SK-N-SH (cell line): ENCODE measurements around the gene ABI3. TPM values are rescaled to one million over a fixed set of nuclear protein-coding genes. Genes with fewer than 3 reads are reported as not detected.

Source experiments
- CTCF ChIA-PET: fragments of 300-600, 350-600 bp; formaldehyde crosslinking; extraction: SDS; loops from one replicate; lab custom pipeline; 2021; lab: Yijun Ruan, JAX
- POLR2A ChIA-PET: fragments of 350-600 bp; sonication (Branson Sonifier 250); formaldehyde crosslinking; extraction: SDS; loops from one replicate; lab custom pipeline; 2020; ENCODE audit warnings: antibody characterized with exemption, inconsistent platforms; lab: Yijun Ruan, JAX
- DNase-seq: peaks from one replicate; pipeline ENCODE4 v3.0.0; 2012
- H2AFZ ChIP-seq: fragments of 200-600 bp; sonication (generic); 2 replicates; pipeline ENCODE4 v1.8.1; 2016; ENCODE audit warnings: antibody characterized with exemption, mild to moderate bottlenecking, low read depth
- H3F3A ChIP-seq: fragments of 200-600 bp; sonication (generic); replicated peaks from 2 replicates; pipeline ENCODE3; 2016; ENCODE audit warnings: antibody characterized with exemption, mild to moderate bottlenecking; ENCODE audit not compliant: insufficient read depth
- H3K27ac ChIP-seq, 2 experiments: fragments of 200-500 bp in 1 of 2; fragments of 200-600 bp in 1 of 2; sonication (Bioruptor generic) in 1 of 2; sonication (generic), shearing (Covaris generic) in 1 of 2; 2 replicates each; pipeline versions ENCODE4 v1.5.1 to v1.6.1; 2014 to 2016; ENCODE audit warnings: low read depth in 2 of 2, inconsistent platforms in 1 of 2, low read length in 1 of 2, mild to moderate bottlenecking in 1 of 2, mixed read lengths in 1 of 2
- H3K27me3 ChIP-seq: fragments of 200-600 bp; sonication (generic), shearing (Covaris generic); 2 replicates; pipeline ENCODE4 v1.6.1; 2016; ENCODE audit warnings: mixed run types; ENCODE audit not compliant: insufficient read depth
- H3K36me3 ChIP-seq, 2 experiments: fragments of 200-500 bp in 1 of 2; fragments of 200-600 bp in 1 of 2; sonication (Bioruptor generic) in 1 of 2; sonication (generic) in 1 of 2; replicated peaks in 1 of 2; 2 replicates each; pipeline versions ENCODE3 to v1.5.1; 2014 to 2016; ENCODE audit warnings: low read length in 1 of 2, mild to moderate bottlenecking in 1 of 2; ENCODE audit not compliant: insufficient read depth in 2 of 2, control insufficient read depth in 1 of 2
- H3K4me1 ChIP-seq, 2 experiments: fragments of 200-500 bp in 1 of 2; fragments of 200-600 bp in 1 of 2; sonication (Bioruptor generic) in 1 of 2; sonication (generic), shearing (Covaris generic) in 1 of 2; 2 replicates each; pipeline versions ENCODE4 v1.5.1 to v1.6.1; 2014 to 2016; ENCODE audit warnings: low read depth in 1 of 2, low read length in 1 of 2, mixed run types in 1 of 2; ENCODE audit not compliant: insufficient read depth in 2 of 2, control insufficient read depth in 1 of 2
- H3K4me2 ChIP-seq: fragments of 200-600 bp; sonication (generic), shearing (Covaris generic); 2 replicates; pipeline ENCODE4 v1.6.1; 2017; ENCODE audit warnings: mixed run types
- H3K4me3 ChIP-seq, 2 experiments: fragments of 200-500 bp in 1 of 2; fragments of 200-600 bp in 1 of 2; sonication (Bioruptor generic) in 1 of 2; sonication (generic), shearing (Covaris generic) in 1 of 2; 2 replicates each; pipeline versions ENCODE4 v1.5.1 to v1.8.1; 2014 to 2016; ENCODE audit warnings: low read depth in 2 of 2, inconsistent platforms in 1 of 2, low read length in 1 of 2, mild to moderate bottlenecking in 1 of 2, mixed read lengths in 1 of 2, moderate library complexity in 1 of 2
- H3K79me2 ChIP-seq: fragments of 200-600 bp; sonication (generic); 2 replicates; pipeline ENCODE4 v1.8.1; 2017; ENCODE audit warnings: mild to moderate bottlenecking; ENCODE audit not compliant: insufficient read depth
- H3K9ac ChIP-seq: fragments of 200-600 bp; sonication (generic); 2 replicates; pipeline ENCODE4 v1.6.1; 2017; ENCODE audit warnings: mixed run types
- H3K9me2 ChIP-seq: fragments of 200-600 bp; sonication (generic); 2 replicates; pipeline ENCODE4 v1.6.1; 2017; ENCODE audit warnings: mixed run types
- H3K9me3 ChIP-seq: fragments of 200-600 bp; sonication (generic); 2 replicates; pipeline ENCODE4 v1.6.1; 2017; ENCODE audit warnings: mixed run types, mild to moderate bottlenecking, moderate library complexity
- H4K20me1 ChIP-seq: fragments of 200-600 bp; sonication (generic); 2 replicates; pipeline ENCODE4 v1.6.1; 2017; ENCODE audit warnings: mild to moderate bottlenecking, mixed run types; ENCODE audit not compliant: insufficient read depth
- ELF1 ChIP-seq: IDR thresholded peaks from 2 replicates; pipeline ENCODE4 v1.4.0; 2012
- FOSL2 ChIP-seq: IDR thresholded peaks from 2 replicates; pipeline ENCODE4 v1.4.0; 2012; ENCODE audit warnings: low read depth, mild to moderate bottlenecking, moderate library complexity, borderline replicate concordance
- GABPA ChIP-seq: IDR thresholded peaks from 2 replicates; pipeline ENCODE4 v1.4.0; 2012; ENCODE audit warnings: low read depth, mild to moderate bottlenecking
- JUND ChIP-seq: IDR thresholded peaks from 2 replicates; pipeline ENCODE4 v1.4.0; 2012
- TCF12 ChIP-seq: IDR thresholded peaks from 2 replicates; pipeline ENCODE4 v1.4.0; 2012
- WGBS: methylation state at CpG from one replicate; pipeline ENCODE4 v1.1.6; 2017; ENCODE audit warnings: low lambda C conversion rate; 5-methylcytosine and 5-hydroxymethylcytosine counted together
- polyA plus RNA-seq, 3 experiments: library from polyadenylated mRNA; depleted of rRNA; stranded (reverse); fragments of >200 nt; gene quantifications; 2 replicates each; pipeline ENCODE4 v1.2.3, GENCODE V29; 2012
- TF ChIP-seq, protein P1 (sequence below): IDR thresholded peaks from 2 replicates; pipeline ENCODE4 v1.4.0; 2012; ENCODE audit warnings: low read depth
- TF ChIP-seq, protein P2 (sequence below): fragments of 150-350 bp; IDR thresholded peaks from 2 replicates; pipeline ENCODE4 v1.6.1; 2017; ENCODE audit warnings: antibody characterized with exemption, low read length, low read depth, borderline replicate concordance
- TF ChIP-seq, protein P3 (sequence below): IDR thresholded peaks from 2 replicates; pipeline ENCODE4 v1.6.1; 2012; ENCODE audit warnings: mild to moderate bottlenecking, low read depth, low read length, moderate library complexity

ABI3 gene, protein sequence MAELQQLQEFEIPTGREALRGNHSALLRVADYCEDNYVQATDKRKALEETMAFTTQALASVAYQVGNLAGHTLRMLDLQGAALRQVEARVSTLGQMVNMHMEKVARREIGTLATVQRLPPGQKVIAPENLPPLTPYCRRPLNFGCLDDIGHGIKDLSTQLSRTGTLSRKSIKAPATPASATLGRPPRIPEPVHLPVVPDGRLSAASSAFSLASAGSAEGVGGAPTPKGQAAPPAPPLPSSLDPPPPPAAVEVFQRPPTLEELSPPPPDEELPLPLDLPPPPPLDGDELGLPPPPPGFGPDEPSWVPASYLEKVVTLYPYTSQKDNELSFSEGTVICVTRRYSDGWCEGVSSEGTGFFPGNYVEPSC
- polyA plus RNA-seq (2012; rRNA removed): 2.8 and 4.7 TPM in 2 replicates
- 1.8 and 2.8 TPM in 2 replicates for polyA plus RNA-seq (2012; cell fraction: cytosol; rRNA removed)
- 2.2 and 3.0 TPM in 2 replicates for polyA plus RNA-seq (2012; cell fraction: nucleus; rRNA removed)

DNA sequence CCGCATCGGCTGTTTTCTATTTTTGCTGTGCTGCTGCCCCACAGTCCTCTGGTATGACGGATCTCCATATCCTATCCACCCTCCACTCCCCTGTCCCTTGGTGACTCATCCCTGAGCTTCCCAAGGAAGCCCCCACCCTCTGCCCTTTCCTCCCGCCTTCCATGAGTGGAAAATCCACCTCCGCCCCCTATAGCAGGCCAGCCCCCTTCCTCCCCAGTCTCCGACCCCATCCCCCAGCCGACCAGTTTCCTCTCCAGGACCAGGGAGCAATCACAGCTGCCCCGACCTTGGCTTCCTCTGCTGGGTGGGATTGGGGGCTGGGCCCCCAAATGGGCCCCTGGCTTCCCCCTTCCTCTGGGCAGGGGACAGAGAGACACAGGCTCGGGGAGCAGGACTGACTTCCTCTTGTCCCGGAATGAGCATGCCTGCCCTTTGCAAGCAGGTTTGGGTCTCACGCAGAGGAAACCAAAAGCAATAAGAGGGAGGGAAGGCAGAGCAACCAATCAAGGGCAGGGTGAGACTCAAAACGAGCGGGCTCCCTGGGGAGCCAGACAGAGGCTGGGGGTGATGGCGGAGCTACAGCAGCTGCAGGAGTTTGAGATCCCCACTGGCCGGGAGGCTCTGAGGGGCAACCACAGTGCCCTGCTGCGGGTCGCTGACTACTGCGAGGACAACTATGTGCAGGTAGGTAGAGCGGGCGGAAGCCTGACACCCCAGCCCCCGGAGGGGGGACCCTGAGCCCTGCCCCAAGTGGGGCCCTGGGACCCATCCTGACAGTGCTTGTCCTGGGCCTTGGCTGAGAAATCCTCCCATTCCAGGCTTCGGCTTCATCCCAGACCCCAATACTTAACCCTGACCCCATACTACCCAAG is at the start of gene ABI3, which contains the start of gene GNGT2:
Gene ABI3, plus strand, starts transcription at position 550 of the 872 bp plus-strand sequence. Its CDS starts 18 bp downstream, at position 568.
Gene GNGT2, minus strand, starts transcription at position 417 of the 872 bp plus-strand sequence. CDS start 3,152 bp downstream, outside the sequence.
- TF ChIP-seq JUND: peak; percentile 64
- TF ChIP-seq FOSL2: peak; percentile 85
- 0 out of 2 replicates have a peak, but pooled peaks have one; percentile 21 for TF ChIP-seq TCF12
- TF ChIP-seq ELF1: no peak
- TF ChIP-seq, protein P1, sequence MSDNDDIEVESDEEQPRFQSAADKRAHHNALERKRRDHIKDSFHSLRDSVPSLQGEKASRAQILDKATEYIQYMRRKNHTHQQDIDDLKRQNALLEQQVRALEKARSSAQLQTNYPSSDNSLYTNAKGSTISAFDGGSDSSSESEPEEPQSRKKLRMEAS: peak; percentile 66; the same call in 1 of the 2 replicates
- 0 out of 2 replicates have a peak, but pooled peaks have one; percentile 32 for TF ChIP-seq GABPA
- TF ChIP-seq, protein P2, sequence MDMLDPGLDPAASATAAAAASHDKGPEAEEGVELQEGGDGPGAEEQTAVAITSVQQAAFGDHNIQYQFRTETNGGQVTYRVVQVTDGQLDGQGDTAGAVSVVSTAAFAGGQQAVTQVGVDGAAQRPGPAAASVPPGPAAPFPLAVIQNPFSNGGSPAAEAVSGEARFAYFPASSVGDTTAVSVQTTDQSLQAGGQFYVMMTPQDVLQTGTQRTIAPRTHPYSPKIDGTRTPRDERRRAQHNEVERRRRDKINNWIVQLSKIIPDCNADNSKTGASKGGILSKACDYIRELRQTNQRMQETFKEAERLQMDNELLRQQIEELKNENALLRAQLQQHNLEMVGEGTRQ: no peak
- TF ChIP-seq, protein P3, sequence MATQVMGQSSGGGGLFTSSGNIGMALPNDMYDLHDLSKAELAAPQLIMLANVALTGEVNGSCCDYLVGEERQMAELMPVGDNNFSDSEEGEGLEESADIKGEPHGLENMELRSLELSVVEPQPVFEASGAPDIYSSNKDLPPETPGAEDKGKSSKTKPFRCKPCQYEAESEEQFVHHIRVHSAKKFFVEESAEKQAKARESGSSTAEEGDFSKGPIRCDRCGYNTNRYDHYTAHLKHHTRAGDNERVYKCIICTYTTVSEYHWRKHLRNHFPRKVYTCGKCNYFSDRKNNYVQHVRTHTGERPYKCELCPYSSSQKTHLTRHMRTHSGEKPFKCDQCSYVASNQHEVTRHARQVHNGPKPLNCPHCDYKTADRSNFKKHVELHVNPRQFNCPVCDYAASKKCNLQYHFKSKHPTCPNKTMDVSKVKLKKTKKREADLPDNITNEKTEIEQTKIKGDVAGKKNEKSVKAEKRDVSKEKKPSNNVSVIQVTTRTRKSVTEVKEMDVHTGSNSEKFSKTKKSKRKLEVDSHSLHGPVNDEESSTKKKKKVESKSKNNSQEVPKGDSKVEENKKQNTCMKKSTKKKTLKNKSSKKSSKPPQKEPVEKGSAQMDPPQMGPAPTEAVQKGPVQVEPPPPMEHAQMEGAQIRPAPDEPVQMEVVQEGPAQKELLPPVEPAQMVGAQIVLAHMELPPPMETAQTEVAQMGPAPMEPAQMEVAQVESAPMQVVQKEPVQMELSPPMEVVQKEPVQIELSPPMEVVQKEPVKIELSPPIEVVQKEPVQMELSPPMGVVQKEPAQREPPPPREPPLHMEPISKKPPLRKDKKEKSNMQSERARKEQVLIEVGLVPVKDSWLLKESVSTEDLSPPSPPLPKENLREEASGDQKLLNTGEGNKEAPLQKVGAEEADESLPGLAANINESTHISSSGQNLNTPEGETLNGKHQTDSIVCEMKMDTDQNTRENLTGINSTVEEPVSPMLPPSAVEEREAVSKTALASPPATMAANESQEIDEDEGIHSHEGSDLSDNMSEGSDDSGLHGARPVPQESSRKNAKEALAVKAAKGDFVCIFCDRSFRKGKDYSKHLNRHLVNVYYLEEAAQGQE: 0 out of 2 replicates have a peak, but pooled peaks have one; percentile 11
- Histone ChIP-seq H3K4me1 (peaks cover 0 to 20% of the 10 kb centered on the region in 2 experiments; a peak in 3 of 4 replicates), H3K27me3 (no peaks in the 10 kb centered on the region), H3K4me3 (peak within 1 kb of the TSS; percentile 22 to 40), H3K4me2 (peak within 1 kb of the TSS; percentile 71), H3F3A (peaks cover 10% of the 10 kb centered on the region), H2AFZ (peak within 1 kb of the TSS; percentile 76), H3K27ac (no peak within 1 kb of the TSS; a peak in 1 of 4 replicates), H3K9me2 (no peaks in the 10 kb centered on the region), H4K20me1 (no peaks in the 10 kb centered on the region), H3K79me2 (no peaks in the 10 kb centered on the region), H3K36me3 (no peaks in the 10 kb centered on the region), H3K9ac (peak within 1 kb of the TSS; percentile 42; the same call in 1 of the 2 replicates), H3K9me3 (no peaks in the 10 kb centered on the region)
- POLR2A ChIA-PET: no interaction called here
- 31% methylated on average over 21 of the region's 22 CpGs for WGBS
- CTCF ChIA-PET: interaction anchor here (0.6 to 9.5 kb wide), 3 partner anchors 17 to 331 kb away, joined by 3 to 105 read pairs (median 32); partner anchors contain the start of gene PHOSPHO1
- DNase-seq: peak; percentile 20
